ENCODE measurements around the gene PFKP.

PFKP gene

DNA sequence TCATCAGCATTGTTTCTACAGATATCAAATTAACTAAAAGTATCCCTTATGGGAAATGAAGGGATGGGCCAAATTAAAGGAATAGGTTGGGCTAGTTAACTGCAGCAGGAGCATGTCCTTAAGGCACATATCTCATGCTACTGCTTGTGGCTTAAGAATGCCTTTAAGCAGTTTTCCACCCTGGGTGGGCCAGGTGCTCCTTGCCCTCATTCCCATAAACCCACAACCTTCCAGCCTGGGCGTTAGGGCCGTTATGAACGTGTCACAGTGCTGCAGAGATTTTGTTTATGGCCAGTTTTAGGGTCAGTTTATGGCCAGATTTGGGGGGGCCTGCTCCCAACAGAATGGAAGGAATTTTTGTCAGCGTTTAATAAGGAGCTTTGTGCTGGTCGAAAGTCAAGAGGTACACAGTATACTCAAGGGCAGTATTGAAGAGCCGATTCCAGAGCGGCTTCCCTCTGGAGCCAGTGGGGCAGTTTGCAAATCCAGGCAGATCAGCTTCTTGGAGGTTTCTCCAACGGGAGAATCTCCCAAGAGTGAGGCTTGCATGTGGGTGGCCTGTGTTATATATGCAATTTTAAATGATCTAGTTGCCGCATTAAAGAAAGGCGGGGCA, 7.7 kb downstream of the PFKP start:
- Histone ChIP-seq H3K4me1 (ENCODE audit: control insufficient read depth, insufficient read depth, low read length) (peaks cover 25% of the 10 kb centered on the region), H3K4me3 (ENCODE audit: low read depth, low read length) (no peak overlapping the region), H3K9me3 (ENCODE audit: control insufficient read depth, insufficient read depth, low read length) (no peaks in the 10 kb centered on the region), H3K9ac (ENCODE audit: low read depth, low read length) (no peak overlapping the region), H3K27me3 (ENCODE audit: control insufficient read depth, insufficient read depth, low read length) (no peaks in the 10 kb centered on the region), H3K36me3 (ENCODE audit: control insufficient read depth, insufficient read depth, low read length) (no peaks in the 10 kb centered on the region)

DNA sequence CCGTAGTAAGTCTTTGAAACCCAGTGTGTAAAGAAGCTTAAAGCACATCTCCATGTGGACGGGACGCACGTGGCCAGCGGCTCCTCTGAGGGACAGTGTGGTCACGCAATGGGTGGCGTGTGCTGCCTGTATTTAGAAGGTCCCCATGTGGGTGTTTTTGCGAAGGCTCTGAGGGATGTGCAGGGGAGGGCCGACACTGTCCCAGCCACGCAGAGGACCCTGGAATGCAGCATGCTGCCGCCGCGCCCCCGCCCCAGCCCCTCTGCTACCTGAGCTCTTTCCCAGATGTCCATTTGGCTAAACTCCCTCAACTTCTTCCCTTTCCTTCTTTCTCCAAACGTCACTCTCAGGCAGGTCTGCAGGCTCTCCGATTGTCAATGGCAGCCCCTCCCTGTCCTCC, 8.8 kb downstream of the PFKP start:
- Histone ChIP-seq H3K4me3 (ENCODE audit: low read depth, low read length) (no peak overlapping the region), H3K27me3 (ENCODE audit: control insufficient read depth, insufficient read depth, low read length) (no peaks in the 10 kb centered on the region), H3K36me3 (ENCODE audit: control insufficient read depth, insufficient read depth, low read length) (no peaks in the 10 kb centered on the region), H3K9me3 (ENCODE audit: control insufficient read depth, insufficient read depth, low read length) (no peaks in the 10 kb centered on the region), H3K4me1 (ENCODE audit: control insufficient read depth, insufficient read depth, low read length) (peaks cover 25% of the 10 kb centered on the region), H3K9ac (ENCODE audit: low read depth, low read length) (no peak overlapping the region)

DNA sequence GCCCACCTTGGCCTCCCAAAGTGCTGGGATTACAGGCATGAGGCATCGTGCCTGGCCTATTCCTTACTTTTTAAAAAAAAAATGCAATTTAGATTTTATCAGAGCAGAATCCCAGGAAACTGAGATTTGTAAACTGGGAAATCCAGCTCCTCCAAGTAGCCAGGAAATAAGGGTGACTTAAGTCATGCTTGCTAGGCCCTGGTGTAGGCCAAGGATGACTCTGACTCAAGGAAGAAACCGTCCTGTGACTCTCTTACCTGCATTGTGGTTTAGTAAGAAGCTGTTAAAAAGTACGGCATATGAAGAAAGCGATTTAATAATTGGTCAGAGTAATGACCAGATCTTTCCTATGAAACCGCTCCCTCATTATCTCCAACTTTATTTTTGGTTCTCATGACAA, 10.2 kb downstream of the PFKP start:
- H3K4me3 ChIP-seq (ENCODE audit: low read depth, low read length) = no peak overlapping the region
- peaks cover 25% of the 10 kb centered on the region for H3K4me1 ChIP-seq (ENCODE audit: control insufficient read depth, insufficient read depth, low read length)
- no peak overlapping the region for H3K9ac ChIP-seq (ENCODE audit: low read depth, low read length)
- H3K9me3 ChIP-seq (ENCODE audit: control insufficient read depth, insufficient read depth, low read length) = no peaks in the 10 kb centered on the region
- no peaks in the 10 kb centered on the region for H3K36me3 ChIP-seq (ENCODE audit: control insufficient read depth, insufficient read depth, low read length)
- H3K27me3 ChIP-seq (ENCODE audit: control insufficient read depth, insufficient read depth, low read length) = no peaks in the 10 kb centered on the region

DNA sequence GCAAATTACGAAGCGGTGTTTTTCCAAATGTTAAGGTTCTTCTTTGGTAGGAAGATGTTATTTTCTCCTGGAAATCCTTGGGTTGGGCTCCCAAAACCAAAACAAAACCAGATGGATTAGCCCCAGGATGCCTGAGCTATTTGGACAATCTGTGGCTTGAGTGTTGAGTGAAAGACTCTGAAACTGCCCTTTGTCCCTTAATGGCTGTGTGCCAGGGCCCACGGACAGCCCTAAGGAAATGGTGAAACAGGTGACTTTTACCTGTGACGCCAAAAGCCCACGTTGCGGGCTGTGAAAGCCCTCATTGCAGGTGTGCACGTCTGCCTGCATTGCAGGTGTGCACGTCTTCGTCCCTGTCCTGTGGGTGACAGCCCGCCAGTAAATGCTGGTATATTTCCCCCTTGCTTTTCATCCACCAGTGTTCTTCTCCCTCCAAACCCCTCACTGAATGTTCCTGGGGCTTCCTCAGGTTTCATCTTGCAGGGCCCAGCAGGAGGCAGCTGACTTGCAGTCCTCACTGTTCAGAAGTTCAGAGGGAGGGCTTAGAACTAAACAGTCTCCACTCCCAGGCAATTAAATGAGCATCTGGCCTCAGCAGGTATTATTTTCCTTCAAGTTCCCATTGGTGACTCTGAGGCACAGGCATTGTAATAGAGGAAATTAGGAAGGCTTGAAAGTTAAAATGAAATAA, 10.7 kb downstream of the PFKP start:
- H3K27me3 ChIP-seq (ENCODE audit: control insufficient read depth, insufficient read depth, low read length) = no peaks in the 10 kb centered on the region
- no peak overlapping the region for H3K4me3 ChIP-seq (ENCODE audit: low read depth, low read length)
- no peaks in the 10 kb centered on the region for H3K9me3 ChIP-seq (ENCODE audit: control insufficient read depth, insufficient read depth, low read length)
- H3K4me1 ChIP-seq (ENCODE audit: control insufficient read depth, insufficient read depth, low read length) = peaks cover 19% of the 10 kb centered on the region
- peak overlapping the region; percentile 12 for H3K9ac ChIP-seq (ENCODE audit: low read depth, low read length)
- H3K36me3 ChIP-seq (ENCODE audit: control insufficient read depth, insufficient read depth, low read length) = no peaks in the 10 kb centered on the region

DNA sequence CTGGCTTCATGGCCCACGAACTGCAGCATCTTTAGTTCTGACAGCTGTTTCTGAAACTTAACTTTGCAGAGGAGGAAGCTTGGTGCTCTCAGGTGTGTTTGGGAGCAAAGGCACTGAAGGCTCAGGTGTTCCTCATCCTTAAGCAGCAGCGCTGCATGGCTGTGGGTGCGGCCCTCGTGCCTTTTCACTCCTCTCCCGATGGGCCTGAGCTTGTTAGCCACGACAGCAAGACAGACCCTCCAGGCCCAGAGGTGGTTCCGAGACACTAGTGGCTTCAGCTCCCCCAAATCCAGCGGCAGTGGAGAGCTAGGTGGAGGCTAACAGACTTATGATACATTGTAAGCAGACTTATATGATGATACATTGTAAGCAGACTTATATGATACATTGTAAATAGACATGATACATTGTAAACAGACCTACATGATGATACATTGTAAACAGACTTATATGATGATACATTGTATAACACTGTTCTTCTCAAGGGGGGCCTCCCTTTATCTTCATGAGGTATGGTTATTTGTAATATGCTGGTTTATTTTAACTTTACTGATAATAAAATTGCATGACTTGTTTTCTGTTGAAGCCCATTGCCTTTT, 14.1 kb downstream of the PFKP start:
- Histone ChIP-seq H3K36me3 (ENCODE audit: control insufficient read depth, insufficient read depth, low read length) (no peaks in the 10 kb centered on the region), H3K4me1 (ENCODE audit: control insufficient read depth, insufficient read depth, low read length) (peaks cover 13% of the 10 kb centered on the region), H3K9ac (ENCODE audit: low read depth, low read length) (no peak overlapping the region), H3K4me3 (ENCODE audit: low read depth, low read length) (no peak overlapping the region), H3K9me3 (ENCODE audit: control insufficient read depth, insufficient read depth, low read length) (no peaks in the 10 kb centered on the region), H3K27me3 (ENCODE audit: control insufficient read depth, insufficient read depth, low read length) (no peaks in the 10 kb centered on the region)

DNA sequence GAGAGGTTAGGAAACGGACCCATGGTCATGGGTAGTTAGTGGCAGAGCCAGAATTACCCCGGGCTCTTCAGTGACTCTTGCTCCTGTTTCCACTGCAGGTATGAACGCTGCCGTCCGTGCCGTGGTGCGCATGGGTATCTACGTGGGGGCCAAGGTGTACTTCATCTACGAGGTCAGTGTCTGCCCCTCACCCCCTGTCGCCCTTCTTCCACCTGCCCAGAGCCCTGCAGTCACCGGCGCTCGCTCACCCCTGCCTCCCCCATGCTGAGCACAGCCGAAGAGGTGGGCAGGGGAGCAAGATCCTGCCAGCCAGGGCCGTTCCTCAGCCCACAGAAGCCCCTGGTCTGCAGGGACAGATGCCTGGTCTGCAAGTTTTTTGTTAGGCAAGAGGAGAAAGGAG, 14.9 kb downstream of the PFKP start:
- Histone ChIP-seq H3K4me3 (ENCODE audit: low read depth, low read length) (no peak overlapping the region), H3K9me3 (ENCODE audit: control insufficient read depth, insufficient read depth, low read length) (no peaks in the 10 kb centered on the region), H3K9ac (ENCODE audit: low read depth, low read length) (no peak overlapping the region), H3K27me3 (ENCODE audit: control insufficient read depth, insufficient read depth, low read length) (no peaks in the 10 kb centered on the region), H3K36me3 (ENCODE audit: control insufficient read depth, insufficient read depth, low read length) (no peaks in the 10 kb centered on the region), H3K4me1 (ENCODE audit: control insufficient read depth, insufficient read depth, low read length) (peaks cover 13% of the 10 kb centered on the region)

DNA sequence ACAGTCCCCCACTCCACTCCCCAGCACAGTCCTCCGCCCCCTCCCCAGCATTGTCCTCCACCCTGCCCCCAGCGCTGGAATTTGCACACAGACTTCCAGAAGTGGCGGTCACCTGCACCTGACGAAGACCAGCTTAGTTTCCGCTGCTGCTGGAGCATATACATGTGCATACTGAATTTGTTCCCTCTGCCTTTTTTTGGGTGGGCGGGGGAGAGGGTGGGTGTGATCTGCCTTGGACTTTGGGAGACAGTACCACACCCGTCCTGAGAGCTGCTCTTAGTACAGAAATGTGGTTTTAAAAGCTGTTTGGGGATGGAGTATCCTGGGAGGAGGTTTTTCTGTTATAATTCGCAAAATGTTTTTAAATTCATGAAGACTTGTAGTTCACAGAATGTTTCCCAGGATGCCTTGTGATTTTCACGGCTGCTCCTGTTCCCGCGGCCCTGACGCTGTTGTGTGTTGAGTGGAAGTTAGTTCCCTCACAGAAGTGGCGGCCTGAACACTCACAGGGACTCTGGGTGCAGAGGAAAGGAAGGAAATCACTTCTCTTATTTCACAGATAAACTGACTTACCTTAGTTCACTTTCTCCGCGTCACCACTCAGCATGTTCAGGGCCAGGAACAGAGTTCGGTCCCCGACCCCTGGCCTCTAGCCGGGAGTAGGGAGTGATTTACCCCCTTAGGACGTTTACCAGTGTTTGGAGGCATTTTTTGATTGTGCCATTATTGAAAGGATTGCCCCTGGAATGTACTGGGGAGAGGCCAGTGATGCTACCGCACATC, 18.6 kb downstream of the PFKP start:
- Histone ChIP-seq H3K4me3 (ENCODE audit: low read depth, low read length) (no peak overlapping the region), H3K9me3 (ENCODE audit: control insufficient read depth, insufficient read depth, low read length) (no peaks in the 10 kb centered on the region), H3K9ac (ENCODE audit: low read depth, low read length) (no peak overlapping the region), H3K4me1 (ENCODE audit: control insufficient read depth, insufficient read depth, low read length) (no peaks in the 10 kb centered on the region), H3K36me3 (ENCODE audit: control insufficient read depth, insufficient read depth, low read length) (no peaks in the 10 kb centered on the region), H3K27me3 (ENCODE audit: control insufficient read depth, insufficient read depth, low read length) (no peaks in the 10 kb centered on the region)

DNA sequence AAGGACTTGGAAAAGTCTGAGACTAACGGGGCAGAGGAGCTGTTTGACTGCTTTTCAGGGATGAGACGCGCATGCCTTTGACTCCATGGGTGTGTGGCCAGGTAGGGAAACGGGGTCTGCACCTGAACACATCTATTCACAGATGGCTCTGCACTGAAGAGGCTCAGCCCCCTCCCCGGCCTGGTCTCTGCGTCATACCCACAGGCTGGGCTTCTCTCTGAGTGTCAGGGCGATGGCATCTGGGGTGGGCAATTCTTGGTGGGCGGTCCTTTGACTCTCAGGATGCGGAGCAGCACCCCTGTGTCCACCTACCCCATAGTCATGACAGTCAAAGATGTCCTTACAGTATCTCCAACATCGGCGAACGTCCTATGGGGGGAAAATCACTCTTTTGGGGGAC, 23.0 kb downstream of the PFKP start:
- H3K4me1 ChIP-seq (ENCODE audit: control insufficient read depth, insufficient read depth, low read length) = peaks cover 3% of the 10 kb centered on the region
- no peak overlapping the region for H3K4me3 ChIP-seq (ENCODE audit: low read depth, low read length)

DNA sequence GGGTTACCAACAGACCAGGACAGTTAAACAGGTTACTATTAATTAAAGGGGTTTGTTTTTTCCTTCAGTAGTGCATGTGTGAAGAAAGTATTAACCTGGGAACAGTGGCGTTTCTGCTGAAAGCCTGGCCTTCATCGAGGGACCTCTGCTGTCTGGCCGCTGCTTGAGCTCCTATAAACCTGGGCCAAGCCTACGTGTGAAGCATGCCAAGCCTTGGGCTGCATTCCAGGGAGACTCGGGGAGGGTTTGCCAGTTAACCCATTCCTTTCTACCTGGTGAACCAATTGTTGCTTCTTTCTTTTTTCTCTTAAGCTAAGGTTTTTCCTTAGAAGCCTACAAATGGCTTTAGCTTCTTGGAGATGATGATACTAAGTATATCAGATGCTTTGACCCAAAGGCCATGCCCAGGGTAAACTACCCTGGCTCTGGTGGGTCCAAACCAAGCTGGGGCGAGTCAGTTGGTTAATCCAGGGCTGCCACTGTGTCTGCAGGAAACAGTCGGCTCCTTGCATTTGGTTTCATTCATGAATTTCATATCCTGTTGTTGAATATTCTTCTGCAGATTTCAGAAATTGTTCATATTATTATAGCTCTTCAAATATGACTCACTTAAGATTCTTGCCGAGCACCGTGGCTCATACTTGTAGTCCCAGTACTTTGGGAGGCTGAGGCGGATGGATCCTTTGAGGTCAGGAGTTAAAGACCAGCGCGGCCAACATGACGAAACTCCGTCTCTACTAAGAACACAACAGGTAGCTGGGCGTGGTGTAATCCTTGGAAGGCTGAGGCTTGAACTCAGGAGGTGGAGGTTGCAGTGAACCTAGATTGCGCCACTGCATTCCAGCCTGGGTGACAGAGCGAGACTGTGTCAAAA, 23.8 kb downstream of the PFKP start:
- no peak overlapping the region for H3K4me3 ChIP-seq (ENCODE audit: low read depth, low read length)
- no peaks in the 10 kb centered on the region for H3K27me3 ChIP-seq (ENCODE audit: control insufficient read depth, insufficient read depth, low read length)
- no peak overlapping the region for H3K9ac ChIP-seq (ENCODE audit: low read depth, low read length)
- H3K9me3 ChIP-seq (ENCODE audit: control insufficient read depth, insufficient read depth, low read length) = no peaks in the 10 kb centered on the region
- H3K36me3 ChIP-seq (ENCODE audit: control insufficient read depth, insufficient read depth, low read length) = no peaks in the 10 kb centered on the region
- H3K4me1 ChIP-seq (ENCODE audit: control insufficient read depth, insufficient read depth, low read length) = peaks cover 5% of the 10 kb centered on the region

More for the DNA sequence above, 23.0 kb downstream of the PFKP start:
- Histone ChIP-seq H3K36me3 (ENCODE audit: control insufficient read depth, insufficient read depth, low read length) (no peaks in the 10 kb centered on the region), H3K9me3 (ENCODE audit: control insufficient read depth, insufficient read depth, low read length) (no peaks in the 10 kb centered on the region), H3K27me3 (ENCODE audit: control insufficient read depth, insufficient read depth, low read length) (no peaks in the 10 kb centered on the region), H3K9ac (ENCODE audit: low read depth, low read length) (no peak overlapping the region)

DNA sequence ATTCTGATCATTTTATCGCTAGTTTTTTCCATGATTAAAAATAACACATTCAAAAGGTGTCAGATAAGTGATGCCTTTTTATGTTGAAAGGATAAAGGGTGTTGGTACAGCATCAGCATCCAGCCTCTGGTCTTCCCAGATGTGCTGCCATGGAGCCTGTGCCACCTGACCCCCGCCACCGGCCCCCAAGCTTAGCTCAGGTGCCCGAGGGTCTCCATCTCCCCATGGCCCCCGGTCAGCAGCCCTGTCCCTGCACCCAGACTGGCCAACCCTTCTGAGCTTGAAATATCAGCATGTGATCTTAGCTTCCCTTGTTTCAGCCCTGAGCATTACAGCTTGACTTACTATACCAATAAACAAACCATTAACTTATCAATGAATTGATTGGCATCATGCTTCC, 24.6 kb downstream of the PFKP start:
- Histone ChIP-seq H3K4me3 (ENCODE audit: low read depth, low read length) (no peak overlapping the region), H3K27me3 (ENCODE audit: control insufficient read depth, insufficient read depth, low read length) (no peaks in the 10 kb centered on the region), H3K9ac (ENCODE audit: low read depth, low read length) (no peak overlapping the region), H3K36me3 (ENCODE audit: control insufficient read depth, insufficient read depth, low read length) (no peaks in the 10 kb centered on the region), H3K4me1 (ENCODE audit: control insufficient read depth, insufficient read depth, low read length) (peaks cover 5% of the 10 kb centered on the region), H3K9me3 (ENCODE audit: control insufficient read depth, insufficient read depth, low read length) (no peaks in the 10 kb centered on the region)

DNA sequence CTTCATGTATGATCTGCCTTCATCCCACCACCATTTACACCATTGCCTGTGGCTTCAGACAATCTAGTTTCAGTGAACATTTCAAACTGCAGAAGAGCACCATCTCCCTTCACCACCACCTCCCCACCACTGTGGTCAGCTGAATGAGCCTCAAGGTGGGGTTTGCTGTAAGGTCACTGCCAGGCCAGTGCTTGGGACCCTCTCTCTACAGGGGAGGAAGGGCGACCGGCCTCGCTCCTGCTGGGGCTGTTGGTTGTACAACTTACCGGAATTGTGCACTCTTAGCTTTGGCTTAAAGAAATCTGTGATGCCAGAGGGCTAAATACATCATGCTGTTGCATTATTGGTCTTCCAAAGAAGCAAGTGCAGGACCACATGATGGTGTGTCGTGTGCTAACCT, 26.6 kb downstream of the PFKP start:
- Histone ChIP-seq H3K4me3 (ENCODE audit: low read depth, low read length) (no peak overlapping the region), H3K9ac (ENCODE audit: low read depth, low read length) (no peak overlapping the region), H3K9me3 (ENCODE audit: control insufficient read depth, insufficient read depth, low read length) (no peaks in the 10 kb centered on the region), H3K4me1 (ENCODE audit: control insufficient read depth, insufficient read depth, low read length) (peaks cover 5% of the 10 kb centered on the region), H3K27me3 (ENCODE audit: control insufficient read depth, insufficient read depth, low read length) (no peaks in the 10 kb centered on the region), H3K36me3 (ENCODE audit: control insufficient read depth, insufficient read depth, low read length) (no peaks in the 10 kb centered on the region)

Data from iPS-15b (cell line).